ENCODE measurements around the gene MUC20. TPM values are rescaled to one million over a fixed set of nuclear protein-coding genes. Genes with fewer than 3 reads are reported as not detected.
"Not testable (repeated sequence)": the region's sequence is repeated elsewhere in the genome, so short reads cannot be mapped to it uniquely, and the experiment has no call there.

MUC20 gene
- total and polyA plus RNA-seq, 9 of the 15 experiments (the other 6 are each of a cell fraction or from before 2014, with no cell fraction given) = 0.03 to 0.23 (median 0.15) TPM; not detected in 3

GRCh38 chr3:195689184-195690070, 31.4 kb upstream of the MUC20 start:
- H3K4me3 ChIP-seq; H3K27ac ChIP-seq (ENCODE audit: extremely low read depth, low read depth, low read length); DNase-seq (ENCODE audit: extremely low read depth in 1 of 4, low spot score in 3 of 4); H3K4me1 ChIP-seq (replicated peaks in 1 of 2; ENCODE audit: control insufficient read depth in 2 of 2, insufficient read depth in 2 of 2, low read length in 2 of 2); POLR2A ChIA-PET; in situ Hi-C loops (cut with MboI); FAIRE-seq; BruUV-seq (replicated peaks); H3K9me1 ChIP-seq (ENCODE audit: control insufficient read depth, insufficient read depth, low read length); H2AFZ ChIP-seq (ENCODE audit: low read depth, low read length); H4K20me1 ChIP-seq (replicated peaks; ENCODE audit: control insufficient read depth, insufficient read depth, low read length); H3K79me2 ChIP-seq (ENCODE audit: control insufficient read depth, insufficient read depth, low read length); H3K9me3 ChIP-seq (replicated peaks; ENCODE audit: control insufficient read depth, insufficient read depth, low read depth, low read length); H3K4me2 ChIP-seq (ENCODE audit: insufficient read depth, low read length); CTCF ChIA-PET (ENCODE audit: low intra/inter-chr PET ratio); ATAC-seq; H3K27me3 ChIP-seq (ENCODE audit: control insufficient read depth in 2 of 2, insufficient read depth in 2 of 2, low read length in 2 of 2): not testable (repeated sequence)
- Histone ChIP-seq H3K9ac (ENCODE audit: insufficient read depth in 1 of 2, low read depth in 2 of 2, low read length in 2 of 2) (peak overlapping the region in 1 of 2 experiments; percentile 77; a peak in 1 of 4 replicates), H3K36me3 (ENCODE audit: control insufficient read depth, insufficient read depth, low read length) (peaks cover 67% of the 10 kb centered on the region; the same call in 2 of the 3 replicates)
- peak; percentile 59 for TF ChIP-seq POLR2G (IDR thresholded peaks at IDR 0.05; ENCODE audit: low read depth, low read length)
- 82% methylated on average over 19 of the region's 21 CpGs for WGBS (ENCODE audit: insufficient coverage, low coverage, missing lambda C conversion rate)
- intact Hi-C loops (cut with micrococcal nuclease) = loop anchor here (5.0 kb wide), 1 partner anchor 268 kb away; no protein-coding TSS in a partner anchor

DNA sequence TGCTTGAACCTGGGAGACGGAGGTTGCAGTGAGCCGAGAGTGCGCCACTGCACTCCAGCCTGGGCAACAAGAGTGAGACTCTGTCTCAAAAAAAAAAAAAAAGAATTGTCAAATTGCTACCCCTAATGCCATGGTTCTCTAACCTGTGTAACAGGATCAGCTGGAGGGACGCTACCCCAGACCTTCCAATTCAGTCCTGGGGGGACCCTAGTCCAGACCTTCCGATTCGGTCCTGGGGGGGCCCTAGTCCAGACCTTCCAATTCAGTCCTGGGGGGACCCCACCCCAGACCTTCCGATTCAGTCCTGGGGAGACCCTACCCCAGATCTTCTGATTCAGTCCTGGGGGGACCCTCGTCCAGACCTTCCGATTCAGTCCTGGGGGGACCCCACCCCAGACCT, 29.8 kb upstream of the MUC20 start:
- Histone ChIP-seq H4K20me1 (replicated peaks; ENCODE audit: control insufficient read depth, insufficient read depth, low read length) (no peaks in the 10 kb centered on the region), H3K4me2 (ENCODE audit: insufficient read depth, low read length) (no peak overlapping the region), H2AFZ (ENCODE audit: low read depth, low read length) (no peak overlapping the region), H3K27ac (ENCODE audit: extremely low read depth, low read depth, low read length) (no peak overlapping the region), H3K79me2 (ENCODE audit: control insufficient read depth, insufficient read depth, low read length) (no peaks in the 10 kb centered on the region), H3K4me3 (no peak overlapping the region), H3K27me3 (ENCODE audit: control insufficient read depth in 2 of 2, insufficient read depth in 2 of 2, low read length in 2 of 2) (no peaks in the 10 kb centered on the region), H3K9me3 (replicated peaks; ENCODE audit: control insufficient read depth, insufficient read depth, low read depth, low read length) (no peaks in the 10 kb centered on the region), H3K9ac (ENCODE audit: insufficient read depth in 1 of 2, low read depth in 2 of 2, low read length in 2 of 2) (no peak overlapping the region), H3K9me1 (ENCODE audit: control insufficient read depth, insufficient read depth, low read length) (no peaks in the 10 kb centered on the region), H3K36me3 (ENCODE audit: control insufficient read depth, insufficient read depth, low read length) (peaks cover 57% of the 10 kb centered on the region; the same call in 2 of the 3 replicates), H3K4me1 (replicated peaks in 1 of 2; ENCODE audit: control insufficient read depth in 2 of 2, insufficient read depth in 2 of 2, low read length in 2 of 2) (peaks cover 0 to 3% of the 10 kb centered on the region in 2 experiments; a peak in 3 of 5 replicates)
- FAIRE-seq = no peak
- in situ Hi-C loops (cut with MboI) (no loop called here), intact Hi-C loops (cut with micrococcal nuclease) (loop anchor here (5.0 kb wide), 1 partner anchor 266 kb away; no protein-coding TSS in a partner anchor)
- ATAC-seq = no peak
- no TSS peak for BruUV-seq (replicated peaks)
- peak in 1 of 4 experiments; percentile 9 for DNase-seq (ENCODE audit: extremely low read depth in 1 of 4, low spot score in 3 of 4)
- WGBS (ENCODE audit: insufficient coverage, low coverage, missing lambda C conversion rate) = 74% methylated on average over 9 of the region's 9 CpGs
- CTCF ChIA-PET (ENCODE audit: low intra/inter-chr PET ratio) = no interaction called here
- POLR2A ChIA-PET = no interaction called here
- TF ChIP-seq SMARCE1 (IDR thresholded peaks at IDR 0.05) (no peak), CHAMP1 (IDR thresholded peaks at IDR 0.05) (no peak), ZNF282 (CRISPR knock-in tag; IDR thresholded peaks at IDR 0.05) (no peak), FUS (optimal IDR thresholded peaks at IDR 0.05; ENCODE audit: low read depth, low read length) (no peak), TAF15 (IDR thresholded peaks at IDR 0.05; ENCODE audit: low read depth, low read length) (no peak)
